HepG2 (cell line): ENCODE data around the gene SLC8A2. TPM values are rescaled to one million over a fixed set of nuclear protein-coding genes. Genes with fewer than 3 reads are reported as not detected.

ENCODE experiments used
- GMEB2 ChIP-seq: IDR thresholded peaks from 2 replicates; pipeline ENCODE4 v1.6.1; 2016; ENCODE audit warnings: missing biosample characterization, missing genetic modification reagents, low read depth
- MLLT10 ChIP-seq: sonication (generic); formaldehyde crosslinking; IDR thresholded peaks from 2 replicates; pipeline ENCODE4 v1.4.0; 2020; ENCODE audit warnings: missing genetic modification reagents
- NONO ChIP-seq, 2 experiments: fragments of 450-650 bp in 1 of 2; sonication (generic) in 1 of 2; formaldehyde crosslinking in 1 of 2; IDR thresholded peaks in 1 of 2; conservative IDR thresholded peaks in 1 of 2; 2 replicates each; pipeline versions ENCODE4 v1.6.1 to v1.8.0; 2017 to 2022; ENCODE audit warnings: mild to moderate bottlenecking in 1 of 2, missing genetic modification reagents in 1 of 2, moderate library complexity in 1 of 2
- RXRA ChIP-seq: sonication (generic); formaldehyde crosslinking; IDR thresholded peaks from 2 replicates; pipeline ENCODE4 v1.5.1; 2020; ENCODE audit warnings: missing genetic modification reagents
- ZKSCAN5 ChIP-seq: sonication (generic); formaldehyde crosslinking; IDR thresholded peaks from 2 replicates; pipeline ENCODE4 v1.5.1; 2020; ENCODE audit warnings: mild to moderate bottlenecking, missing genetic modification reagents
- ZNF280B ChIP-seq: sonication (generic); formaldehyde crosslinking; IDR thresholded peaks from 2 replicates; pipeline ENCODE4 v1.5.0; 2020; ENCODE audit warnings: missing genetic modification reagents, mild to moderate bottlenecking, borderline replicate concordance
- ZNF580 ChIP-seq: IDR thresholded peaks from 2 replicates; pipeline ENCODE4 v1.6.1; 2016; ENCODE audit warnings: low read depth, borderline replicate concordance
- ZNF749 ChIP-seq: sonication (generic); formaldehyde crosslinking; IDR thresholded peaks from 2 replicates; pipeline ENCODE4 v1.8.0; 2022; ENCODE audit warnings: mild to moderate bottlenecking, missing genetic modification reagents, moderate library complexity, borderline replicate concordance
- polyA plus RNA-seq, 8 experiments: library from polyadenylated mRNA; depleted of rRNA in 3 of 8; stranded (reverse) in 7 of 8; unstranded in 1 of 8; fragments of >200 nt; fragmentation: Illumina TruSeq in 4 of 8; extraction: Trizol in 4 of 8; gene quantifications; 2 replicates each; pipeline versions ENCODE4 v1.2.1 to v1.2.3, GENCODE V29; 2011 to 2016; ENCODE audit warnings: low read depth in 4 of 8, missing spikeins in 1 of 8, mixed read lengths in 1 of 8; ENCODE audit not compliant: insufficient read depth in 1 of 8
- total RNA-seq, 5 experiments: library from RNA; depleted of rRNA; stranded (reverse); fragments of >200 nt; fragmentation: Illumina TruSeq; extraction: Trizol; gene quantifications; 2 replicates each; pipeline ENCODE4 v1.2.3, GENCODE V29; 2016; ENCODE audit warnings: low read depth in 1 of 5

The SLC8A2 gene
- total and polyA plus RNA-seq, 2 of the 13 experiments (the other 11 are each of a cell fraction or from before 2014, with no cell fraction given): 0.02 TPM; not detected in 1

GRCh38 chr19:47402504-47402903 is 69.2 kb downstream of the SLC8A2 start (continued):
- no peak for TF ChIP-seq GMEB2 (CRISPR knock-in tag)
- no peak for TF ChIP-seq RXRA (CRISPR knock-in tag)
- TF ChIP-seq ZNF580 (CRISPR knock-in tag): no peak
- TF ChIP-seq ZKSCAN5: no peak
- no peak for TF ChIP-seq MLLT10 (CRISPR knock-in tag)
- no peak for TF ChIP-seq ZNF749
- TF ChIP-seq ZNF280B (CRISPR knock-in tag): no peak
- no peak for TF ChIP-seq NONO (IDR thresholded peaks at IDR 0.05)
- TF ChIP-seq NONO (CRISPR knock-in tag; conservative IDR thresholded peaks at IDR 0.05): no peak
